GM23338 (cell line): ENCODE measurements around the gene EXOG. TPM values are rescaled to one million over a fixed set of nuclear protein-coding genes. Genes with fewer than 3 reads are reported as not detected.

Experiments
- ATAC-seq: fragments of 200-7000 bp; cut with Tn5 transposase; 3 replicates; pipeline ENCODE4 v1.9.1; 2020
- DNase-seq: peaks from one replicate; pipeline ENCODE4 v3.0.0-alpha.2; 2015; ENCODE audit warnings: low spot score
- H2AFZ ChIP-seq: fragments of 200-600 bp; sonication (generic); 2 replicates; pipeline ENCODE4 v1.8.0; 2016; ENCODE audit warnings: antibody characterized with exemption, mild to moderate bottlenecking, moderate library complexity
- H3F3A ChIP-seq: fragments of 200-600 bp; sonication (generic); replicated peaks from 2 replicates; pipeline ENCODE4 v1.8.0; 2017; ENCODE audit warnings: antibody characterized with exemption, mixed run types, low read depth
- H3K27ac ChIP-seq: fragments of 200-600 bp; sonication (generic); 2 replicates; pipeline ENCODE4 v1.6.1; 2016; ENCODE audit warnings: low read depth
- H3K27me3 ChIP-seq: fragments of 200-600 bp; sonication (generic); 2 replicates; pipeline ENCODE4 v1.8.0; 2016; ENCODE audit warnings: mild to moderate bottlenecking, mixed run types, moderate library complexity; ENCODE audit not compliant: insufficient read depth
- H3K36me3 ChIP-seq: fragments of 200-600 bp; sonication (generic); 2 replicates; pipeline ENCODE4 v1.8.0; 2016; ENCODE audit warnings: mild to moderate bottlenecking; ENCODE audit not compliant: insufficient read depth
- H3K4me1 ChIP-seq: fragments of 200-600 bp; sonication (generic); 2 replicates; pipeline ENCODE4 v1.8.0; 2016; ENCODE audit warnings: mild to moderate bottlenecking, moderate library complexity; ENCODE audit not compliant: insufficient read depth
- H3K4me2 ChIP-seq: fragments of 200-600 bp; sonication (generic); 2 replicates; pipeline ENCODE4 v1.7.1; 2017; ENCODE audit warnings: mixed run types
- H3K4me3 ChIP-seq: fragments of 200-600 bp; sonication (generic); 2 replicates; pipeline ENCODE4 v1.6.1; 2016; ENCODE audit warnings: mixed run types
- H3K79me2 ChIP-seq: fragments of 200-600 bp; sonication (generic); replicated peaks from 2 replicates; pipeline ENCODE4 v1.8.0; 2017; ENCODE audit warnings: mild to moderate bottlenecking; ENCODE audit not compliant: insufficient read depth
- H3K9me2 ChIP-seq: fragments of 200-600 bp; sonication (generic); 2 replicates; pipeline ENCODE4 v1.8.0; 2017; ENCODE audit not compliant: insufficient read depth
- H4K20me1 ChIP-seq: fragments of 200-600 bp; sonication (generic); replicated peaks from 2 replicates; pipeline ENCODE4 v1.8.0; 2017; ENCODE audit warnings: mild to moderate bottlenecking; ENCODE audit not compliant: insufficient read depth
- H3K27ac Mint-ChIP-seq: 2 replicates; pipeline ENCODE4 v1.8.0; 2020; ENCODE audit warnings: inconsistent platforms, mild to moderate bottlenecking, moderate library complexity, mixed read lengths
- H3K27me3 Mint-ChIP-seq: 3 replicates; pipeline ENCODE4 v1.8.0; 2022; ENCODE audit warnings: low read depth, mild to moderate bottlenecking, moderate library complexity, mixed read lengths, inconsistent platforms; ENCODE audit not compliant: insufficient read depth, poor library complexity
- H3K36me3 Mint-ChIP-seq: 3 replicates; pipeline ENCODE4 v1.8.0; 2021; ENCODE audit warnings: low read depth, mild to moderate bottlenecking, inconsistent platforms, moderate library complexity, mixed read lengths
- H3K4me1 Mint-ChIP-seq: 3 replicates; pipeline ENCODE4 v1.8.0; 2020; ENCODE audit warnings: mild to moderate bottlenecking, inconsistent platforms, mixed read lengths
- H3K4me3 Mint-ChIP-seq: 3 replicates; pipeline ENCODE4 v1.8.0; 2021; ENCODE audit warnings: moderate library complexity, mild to moderate bottlenecking, inconsistent platforms, mixed read lengths
- H3K9me3 Mint-ChIP-seq: 3 replicates; pipeline ENCODE4 v1.8.0; 2020; ENCODE audit warnings: moderate library complexity, mild to moderate bottlenecking, inconsistent platforms, mixed read lengths
- CREB1 ChIP-seq: fragments of 250-450 bp; sonication (Bioruptor Pico); IDR thresholded peaks from 2 replicates; pipeline ENCODE4 v1.5.0; 2020; ENCODE audit warnings: low read depth, mild to moderate bottlenecking, moderate library complexity
- EZH2phosphoT487 ChIP-seq: fragments of 200-600 bp; sonication (generic); IDR thresholded peaks from one replicate; pipeline ENCODE4 v1.8.1; 2018; ENCODE audit warnings: antibody characterized with exemption; ENCODE audit not compliant: unreplicated experiment
- JUNB ChIP-seq: IDR thresholded peaks from one replicate; pipeline ENCODE4 v1.6.1; 2016; ENCODE audit warnings: antibody characterized with exemption; ENCODE audit not compliant: unreplicated experiment
- POLR2AphosphoS5 ChIP-seq: IDR thresholded peaks from 2 replicates; pipeline ENCODE4 v1.6.1; 2016; ENCODE audit warnings: antibody characterized with exemption, low read depth
- REST ChIP-seq: IDR thresholded peaks from one replicate; pipeline ENCODE4 v1.6.1; 2018; ENCODE audit warnings: antibody characterized with exemption; ENCODE audit not compliant: unreplicated experiment
- STAT1 ChIP-seq: IDR thresholded peaks from one replicate; pipeline ENCODE4 v1.6.1; 2016; ENCODE audit warnings: antibody characterized with exemption; ENCODE audit not compliant: unreplicated experiment
- ZNF114 ChIP-seq: fragments of 250-450 bp; sonication (Bioruptor Pico); IDR thresholded peaks from 2 replicates; pipeline ENCODE4 v1.5.0; 2020; ENCODE audit warnings: mild to moderate bottlenecking, moderate library complexity
- ZNF462 ChIP-seq: fragments of 250-450 bp; sonication (Bioruptor Pico); IDR thresholded peaks from 2 replicates; pipeline ENCODE4 v1.5.0; 2020; ENCODE audit warnings: mild to moderate bottlenecking, moderate library complexity
- polyA plus RNA-seq: library from polyadenylated mRNA; unstranded; fragments of >200 nt; fragmentation: Nextera tagmentation; extraction: Ambion mirVana; gene quantifications from 2 replicates; pipeline ENCODE4 v1.2.1, GENCODE V29; 2016
- total RNA-seq: library from RNA; depleted of rRNA; stranded (reverse); fragments of >200 nt; shearing (Covaris generic); gene quantifications from 2 replicates; pipeline ENCODE4 v1.2.3, GENCODE V29; 2014

The EXOG gene
- total and polyA plus RNA-seq, 2 experiments from 2014 or later = 9.7 to 11.3 TPM

GRCh38 chr3:38542401-38543298 is 46.5 kb downstream of the EXOG start:
- no peak for TF ChIP-seq CREB1 (CRISPR knock-in tag)
- TF ChIP-seq ZNF462 (CRISPR knock-in tag) = no peak
- TF ChIP-seq STAT1 = no peak
- no peak for TF ChIP-seq JUNB
- no peak for TF ChIP-seq EZH2phosphoT487
- no peak for TF ChIP-seq REST
- no peak for TF ChIP-seq POLR2AphosphoS5
- TF ChIP-seq ZNF114 = no peak
- Histone ChIP-seq H3K27ac (no peak overlapping the region), H3K27me3 (no peaks in the 10 kb centered on the region), H3K36me3 (no peaks in the 10 kb centered on the region), H3K4me3 (no peak overlapping the region), H4K20me1 (no peaks in the 10 kb centered on the region), H3K79me2 (no peaks in the 10 kb centered on the region), H3K9me2 (no peaks in the 10 kb centered on the region), H2AFZ (no peak overlapping the region), H3K4me2 (no peak overlapping the region), H3K4me1 (no peaks in the 10 kb centered on the region; the same call in 1 of the 2 replicates), H3F3A (no peaks in the 10 kb centered on the region)
- Mint-ChIP-seq H3K4me3 (no peak overlapping the region), H3K27me3 (peaks cover 4% of the 10 kb centered on the region), H3K9me3 (no peaks in the 10 kb centered on the region; the same call in 2 of the 3 replicates), H3K4me1 (peaks cover 10% of the 10 kb centered on the region), H3K27ac (no peak overlapping the region), H3K36me3 (peaks cover 5% of the 10 kb centered on the region; the same call in 1 of the 3 replicates)
- ATAC-seq (peak; percentile 42; the same call in 2 of the 3 replicates), DNase-seq (no peak)
